Stomach (tissue), 4 donors: ENCODE measurements around the gene CDC5L.

Source experiments
- EP300 ChIP-seq: sonication (generic); formaldehyde crosslinking; IDR thresholded peaks from one replicate; pipeline ENCODE4 v1.6.1; 2017; ENCODE audit warnings: antibody characterized with exemption
- POLR2A ChIP-seq, 4 donors: fragments of 450-650 bp; IDR thresholded peaks; one replicate each; pipeline ENCODE4 v1.6.1; 2016; ENCODE audit warnings: antibody characterized with exemption in 4 of 4, control low read depth in 2 of 4, mild to moderate bottlenecking in 1 of 4, moderate library complexity in 1 of 4
- POLR2AphosphoS5 ChIP-seq, 3 donors: sonication (generic); formaldehyde crosslinking; IDR thresholded peaks; one replicate each; pipeline ENCODE4 v1.6.1; 2016; ENCODE audit warnings: antibody characterized with exemption in 3 of 3
- TF ChIP-seq, protein P1 (sequence below), 7 experiments: fragments of 450-650 bp in 4 of 7; fragments of 200-600 bp in 3 of 7; sonication (generic) in 3 of 7; IDR thresholded peaks; one replicate each; pipeline ENCODE4 v1.5.1; 2016 to 2019; ENCODE audit warnings: antibody characterized with exemption in 7 of 7, control low read depth in 2 of 7, mild to moderate bottlenecking in 1 of 7

- TF ChIP-seq, protein P1, sequence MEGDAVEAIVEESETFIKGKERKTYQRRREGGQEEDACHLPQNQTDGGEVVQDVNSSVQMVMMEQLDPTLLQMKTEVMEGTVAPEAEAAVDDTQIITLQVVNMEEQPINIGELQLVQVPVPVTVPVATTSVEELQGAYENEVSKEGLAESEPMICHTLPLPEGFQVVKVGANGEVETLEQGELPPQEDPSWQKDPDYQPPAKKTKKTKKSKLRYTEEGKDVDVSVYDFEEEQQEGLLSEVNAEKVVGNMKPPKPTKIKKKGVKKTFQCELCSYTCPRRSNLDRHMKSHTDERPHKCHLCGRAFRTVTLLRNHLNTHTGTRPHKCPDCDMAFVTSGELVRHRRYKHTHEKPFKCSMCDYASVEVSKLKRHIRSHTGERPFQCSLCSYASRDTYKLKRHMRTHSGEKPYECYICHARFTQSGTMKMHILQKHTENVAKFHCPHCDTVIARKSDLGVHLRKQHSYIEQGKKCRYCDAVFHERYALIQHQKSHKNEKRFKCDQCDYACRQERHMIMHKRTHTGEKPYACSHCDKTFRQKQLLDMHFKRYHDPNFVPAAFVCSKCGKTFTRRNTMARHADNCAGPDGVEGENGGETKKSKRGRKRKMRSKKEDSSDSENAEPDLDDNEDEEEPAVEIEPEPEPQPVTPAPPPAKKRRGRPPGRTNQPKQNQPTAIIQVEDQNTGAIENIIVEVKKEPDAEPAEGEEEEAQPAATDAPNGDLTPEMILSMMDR (IDR thresholded peaks at IDR 0.05): no peak
- no peak for TF ChIP-seq POLR2AphosphoS5 (IDR thresholded peaks at IDR 0.05)
- no peak for TF ChIP-seq EP300
- TF ChIP-seq POLR2A (IDR thresholded peaks at IDR 0.05): no peak
These were observed 13.7 kb upstream of the CDC5L start for GRCh38 chr6:44373787-44374186.
